Lung (tissue), 12 donors: ENCODE measurements around the gene SLCO2A1. TPM values are rescaled to one million over a fixed set of nuclear protein-coding genes. Genes with fewer than 3 reads are reported as not detected.

ENCODE experiments used
- ATAC-seq: fragments of 200-7000 bp; cut with Tn5 transposase; one replicate; pipeline ENCODE4 v1.9.1; 2020; ENCODE audit warnings: moderate number of reproducible peaks; ENCODE audit not compliant: insufficient read depth, low FRiP score
- DNase-seq, 3 donors: peaks; one replicate each; pipeline ENCODE4 v3.0.0-alpha.2; 2013 to 2017
- H3K27ac ChIP-seq, 2 donors: one replicate each; pipeline ENCODE4 v1.5.1; 2013; ENCODE audit warnings: mild to moderate bottlenecking in 2 of 2, moderate library complexity in 2 of 2, control low read depth in 1 of 2, inconsistent platforms in 1 of 2, low read depth in 1 of 2, low read length in 1 of 2
- H3K27me3 ChIP-seq, 3 donors: one replicate each; pipeline ENCODE4 v1.5.1; 2013; ENCODE audit warnings: low read length in 2 of 3; ENCODE audit not compliant: control insufficient read depth in 3 of 3, insufficient read depth in 3 of 3
- H3K36me3 ChIP-seq, 4 donors: one replicate each; pipeline ENCODE4 v1.5.1; 2013; ENCODE audit warnings: low read length in 4 of 4, mild to moderate bottlenecking in 1 of 4, moderate library complexity in 1 of 4; ENCODE audit not compliant: control insufficient read depth in 4 of 4, insufficient read depth in 4 of 4
- H3K4me1 ChIP-seq, 5 donors: one replicate each; pipeline ENCODE4 v1.5.1; 2013; ENCODE audit warnings: low read length in 5 of 5, mild to moderate bottlenecking in 2 of 5, moderate library complexity in 1 of 5; ENCODE audit not compliant: control insufficient read depth in 5 of 5, insufficient read depth in 5 of 5
- H3K4me3 ChIP-seq: one replicate; pipeline ENCODE4 v1.5.1; 2013; ENCODE audit warnings: mild to moderate bottlenecking, control low read depth, moderate library complexity
- H3K9ac ChIP-seq, 2 donors: one replicate each; pipeline ENCODE4 v1.5.1; 2013; ENCODE audit warnings: low read length in 2 of 2, control low read depth in 1 of 2; ENCODE audit not compliant: insufficient read depth in 1 of 2
- H3K9me3 ChIP-seq, 4 donors: one replicate each; pipeline ENCODE4 v1.5.1; 2013; ENCODE audit warnings: low read length in 3 of 4, mild to moderate bottlenecking in 1 of 4, moderate library complexity in 1 of 4; ENCODE audit not compliant: control insufficient read depth in 4 of 4, insufficient read depth in 3 of 4
- CTCF ChIP-seq: IDR thresholded peaks from 2 replicates; pipeline ENCODE4 v1.5.1; 2012; ENCODE audit warnings: mild to moderate bottlenecking; ENCODE audit errors: control extremely low read depth, extremely low read depth
- WGBS, 2 donors: extraction: QIAGEN DNeasy Blood & Tissue Kit; methylation state at CpG; one replicate each; pipeline ENCODE4 v1.1.7; 2013; 5-methylcytosine and 5-hydroxymethylcytosine counted together
- polyA plus RNA-seq, 2 donors: library from polyadenylated mRNA; stranded (reverse); fragments of 200-250 nt; gene quantifications; one replicate each; pipeline ENCODE4 v1.2.1, GENCODE V29; 2013
- total RNA-seq, 2 donors: library from RNA; depleted of rRNA in 1 of 2; stranded (reverse); fragments of >200 nt in 1 of 2; gene quantifications; one replicate each; pipeline ENCODE4 v1.2.1, GENCODE V29; 2014 to 2021
- donor health status: control.
- donor health status: control.
- donor health status: Bipolar disorder and iron deficiency.
- donor health status: healthy.
- donor health status: DM: yes; HTN: yes; CAD: no.

SLCO2A1 gene
- total and polyA plus RNA-seq, 4 donors: 27.2 to 131 (median 42.7) TPM

- no peaks in the 10 kb centered on the region for H3K36me3 ChIP-seq
- no peaks in the 10 kb centered on the region for H3K27me3 ChIP-seq
- H3K4me1 ChIP-seq: no peaks in the 10 kb centered on the region
- H3K27ac ChIP-seq: no peak overlapping the region
- DNase-seq (no peak), ATAC-seq (no peak)
- TF ChIP-seq CTCF: no peak
- no peak overlapping the region for H3K9ac ChIP-seq
- H3K9me3 ChIP-seq: peaks cover 0 to 4% (median 0%) of the 10 kb centered on the region in 4 donors
- no peak overlapping the region for H3K4me3 ChIP-seq
Observed at GRCh38 chr3:133883641-133884040, 146.1 kb downstream of the SLCO2A1 start.

GRCh38 chr3:133882986-133883586 is 146.6 kb downstream of the SLCO2A1 start:
- Histone ChIP-seq H3K36me3 (no peaks in the 10 kb centered on the region), H3K4me3 (no peak overlapping the region), H3K4me1 (no peaks in the 10 kb centered on the region), H3K27me3 (no peaks in the 10 kb centered on the region), H3K9me3 (peaks cover 0 to 4% (median 0%) of the 10 kb centered on the region in 4 donors), H3K9ac (no peak overlapping the region), H3K27ac (no peak overlapping the region)
- ATAC-seq (no peak), DNase-seq (no peak)
- 83 to 88% methylated on average over 3 of the region's 3 CpGs for WGBS, 2 donors
- no peak for TF ChIP-seq CTCF

GRCh38 chr3:133881939-133882825 is 147.5 kb downstream of the SLCO2A1 start:
- no peak overlapping the region for H3K4me3 ChIP-seq
- no peak overlapping the region for H3K9ac ChIP-seq
- 66 to 80% methylated on average over 5 of the region's 5 CpGs for WGBS, 2 donors
- no peaks in the 10 kb centered on the region for H3K4me1 ChIP-seq
- H3K9me3 ChIP-seq: peaks cover 0 to 4% (median 0%) of the 10 kb centered on the region in 4 donors
- no peak for ATAC-seq
- no peaks in the 10 kb centered on the region for H3K36me3 ChIP-seq
- H3K27me3 ChIP-seq: no peaks in the 10 kb centered on the region
- H3K27ac ChIP-seq: no peak overlapping the region
- no peak for DNase-seq
- no peak for TF ChIP-seq CTCF
